HG03159 (cell line): ENCODE results near the gene ALKBH6.

Experiments used
- ATAC-seq: cut with Tn5 transposase; IDR thresholded peaks from one replicate; pipeline ENCODE4 v1.9.1; 2021; ENCODE audit warnings: mild to moderate bottlenecking, moderate library complexity; ENCODE audit not compliant: unreplicated experiment

Gene ALKBH6

DNA sequence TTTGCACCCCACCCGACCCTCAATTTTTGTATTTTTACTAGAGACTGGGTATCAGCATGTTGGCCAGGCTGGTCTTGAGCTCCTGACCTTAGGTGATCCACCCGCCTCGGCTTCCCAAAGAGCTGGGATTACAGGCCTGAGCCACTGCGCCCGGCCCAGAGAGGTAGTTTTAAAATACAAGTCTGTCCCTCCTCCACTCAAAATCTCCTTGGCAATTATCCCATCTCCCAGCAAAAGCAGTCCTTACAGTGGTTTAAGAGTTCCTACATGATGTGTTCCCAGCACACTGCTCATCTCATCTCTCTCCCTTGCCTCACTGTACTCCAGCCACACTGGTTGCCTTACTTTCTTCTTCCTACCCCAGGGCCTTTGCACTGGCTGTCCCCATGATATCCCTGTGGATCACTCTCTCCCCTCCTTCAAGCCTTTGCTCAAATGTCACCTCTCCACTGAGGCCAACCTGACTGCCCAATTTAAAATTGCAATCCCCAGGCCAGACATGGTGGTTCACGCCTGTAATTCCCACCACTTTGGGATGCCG is 53.5 kb downstream of the ALKBH6 start:
- ATAC-seq = no peak

DNA sequence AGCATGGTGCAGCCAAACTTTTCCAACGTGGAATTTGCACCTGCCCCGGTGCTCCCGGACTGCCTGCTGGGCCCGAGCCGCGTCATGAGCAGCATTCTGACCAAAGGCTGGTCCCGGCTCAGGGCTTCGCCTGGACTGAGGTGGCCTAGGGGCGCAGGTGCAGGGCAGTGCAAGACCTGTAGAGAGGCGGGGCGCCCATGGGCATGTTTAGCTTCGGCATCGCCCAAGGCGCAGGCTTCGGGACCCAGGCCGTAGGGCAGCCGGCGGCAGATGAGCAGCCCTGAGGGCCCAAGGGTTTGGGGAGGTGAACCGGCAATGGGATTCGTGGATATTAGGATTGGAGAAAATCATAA is 54.1 kb downstream of the ALKBH6 start:
- ATAC-seq = no peak
